GM19372 (cell line): ENCODE results near the gene UBE4A.

Experiments used
- ATAC-seq: cut with Tn5 transposase; IDR thresholded peaks from one replicate; pipeline ENCODE4 v1.9.1; 2021; ENCODE audit warnings: mild to moderate bottlenecking, low read depth, moderate library complexity; ENCODE audit not compliant: unreplicated experiment

The UBE4A gene

DNA sequence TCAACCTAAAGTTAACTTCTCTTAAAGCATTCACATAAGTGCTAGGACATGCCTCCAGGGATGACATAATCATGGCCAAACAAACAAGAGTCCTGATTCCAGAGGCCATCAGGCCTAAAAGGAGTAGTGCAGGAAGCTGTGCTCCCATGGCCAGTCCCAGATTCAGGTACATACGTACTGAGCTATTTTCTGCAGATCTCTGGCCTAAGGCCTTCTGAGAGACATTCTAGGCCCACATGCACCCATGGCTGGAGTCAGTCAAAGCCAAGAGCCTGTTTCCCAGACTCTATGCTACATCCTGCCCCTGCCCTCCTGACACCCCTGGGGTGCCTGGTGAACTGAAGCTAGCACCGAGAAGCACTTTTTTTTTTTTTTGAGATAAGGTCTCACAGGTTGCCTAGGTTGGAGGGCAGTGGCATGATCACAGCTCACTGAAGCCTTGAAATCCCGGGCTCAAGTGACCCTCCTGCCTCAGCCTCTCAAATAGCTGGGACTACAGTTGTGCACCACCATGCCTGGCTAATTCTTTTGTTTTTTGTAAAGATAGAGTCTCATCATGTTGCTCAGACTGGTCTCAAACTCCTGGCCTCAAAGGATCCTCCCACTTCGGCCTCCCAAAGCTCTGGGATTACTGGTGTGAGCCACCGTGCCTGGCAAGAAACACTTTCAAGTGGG, 17.4 kb upstream of the UBE4A start:
- ATAC-seq = no peak

GRCh38 chr11:118342503-118343161, 16.8 kb upstream of the UBE4A start, which contains the start of gene CD3D:
CD3D (minus strand) TSS chr11:118342705; CDS start chr11:118342607, 98 bp downstream.
- no peak for ATAC-seq

GRCh38 chr11:118343248-118343647, 16.2 kb upstream of the UBE4A start:
- ATAC-seq = no peak

DNA sequence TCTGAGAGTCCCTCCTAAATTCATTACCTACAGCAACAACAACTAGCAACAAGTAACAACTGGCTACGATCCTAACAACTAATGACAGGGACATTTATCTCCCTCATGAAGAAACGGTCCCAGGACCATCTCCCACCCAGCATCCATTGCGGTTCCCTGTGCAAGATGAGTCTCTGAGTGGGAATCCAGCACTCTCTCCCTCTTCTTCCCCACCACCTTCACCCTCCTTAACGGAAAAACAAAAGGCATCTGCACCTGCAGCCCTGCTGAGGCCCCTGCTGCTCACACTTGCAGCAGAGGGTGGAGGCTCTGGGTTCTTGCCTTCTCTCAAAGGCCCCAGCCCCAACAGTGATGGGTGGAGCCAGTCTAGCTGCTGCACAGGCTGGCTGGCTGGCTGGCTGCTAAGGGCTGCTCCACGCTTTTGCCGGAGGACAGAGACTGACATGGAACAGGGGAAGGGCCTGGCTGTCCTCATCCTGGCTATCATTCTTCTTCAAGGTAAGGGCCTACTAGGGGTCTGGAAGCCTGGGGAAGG, 15.4 kb upstream of the UBE4A start, which contains the start of gene CD3G:
Gene CD3G (plus strand): TSS at position 364 of the 535 bp plus-strand sequence. CDS start 80 bp downstream, at position 444.
- no peak for ATAC-seq

DNA sequence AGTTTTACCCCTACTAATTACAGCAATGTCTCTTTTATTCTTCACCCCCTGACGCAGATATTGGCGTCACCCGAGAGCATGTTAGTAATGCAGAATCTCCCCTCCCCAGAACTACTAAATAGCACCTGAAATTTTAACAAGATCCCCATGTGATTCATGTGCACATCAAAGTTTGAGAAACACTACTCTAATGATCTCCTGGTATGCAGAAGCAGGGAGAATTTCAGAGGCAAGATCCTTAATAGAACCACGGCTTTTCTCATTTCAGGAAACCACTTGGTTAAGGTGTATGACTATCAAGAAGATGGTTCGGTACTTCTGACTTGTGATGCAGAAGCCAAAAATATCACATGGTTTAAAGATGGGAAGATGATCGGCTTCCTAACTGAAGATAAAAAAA, 9.9 kb upstream of the UBE4A start:
- no peak for ATAC-seq

GRCh38 chr11:118353084-118353710, 6.2 kb upstream of the UBE4A start:
- no peak for ATAC-seq

DNA sequence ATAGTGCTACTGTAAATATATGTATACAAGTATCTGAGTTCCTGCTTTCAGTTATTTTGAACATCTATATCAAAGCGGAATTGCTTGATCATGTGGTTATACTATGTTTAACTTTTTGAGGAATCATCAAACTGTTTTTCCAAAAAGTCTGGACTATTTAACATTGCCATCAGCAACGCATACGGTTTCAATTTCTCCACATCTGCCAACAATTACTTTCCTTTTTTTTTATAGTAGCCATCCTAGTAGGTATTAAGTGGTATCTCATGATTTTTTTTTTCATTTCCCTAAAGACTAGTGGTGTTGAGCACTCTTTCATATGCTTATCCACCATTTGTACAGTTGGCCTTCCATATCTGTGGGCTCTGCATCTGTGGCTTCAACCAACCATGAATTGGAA, 1.3 kb upstream of the UBE4A start:
- no peak for ATAC-seq

GRCh38 chr11:118364956-118365615, 5.7 kb downstream of the UBE4A start:
- ATAC-seq = no peak

- ATAC-seq = no peak
These were observed 6.9 kb downstream of the UBE4A start for GRCh38 chr11:118366287-118366686.

- no peak for ATAC-seq
These were observed 11.4 kb downstream of the UBE4A start for GRCh38 chr11:118370774-118371173.

DNA sequence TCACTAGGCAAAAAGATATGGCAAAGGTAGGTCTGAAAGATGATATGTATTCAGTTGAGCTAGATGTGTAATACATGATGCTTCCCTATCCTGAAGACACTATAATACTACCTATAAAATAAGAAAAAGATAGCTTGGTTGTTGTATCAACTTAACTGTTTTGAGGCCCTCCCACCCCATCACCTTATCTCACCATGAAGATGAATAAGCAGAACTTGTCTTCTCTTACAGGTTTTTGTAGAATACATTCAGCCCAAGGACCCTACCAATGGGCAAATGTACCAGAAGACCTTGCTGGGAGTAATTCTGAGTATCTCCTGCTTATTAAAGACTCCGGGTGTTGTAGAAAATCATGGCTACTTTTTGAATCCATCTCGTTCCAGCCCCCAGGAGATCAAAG, 13.9 kb downstream of the UBE4A start:
- no peak for ATAC-seq

GRCh38 chr11:118373871-118374270, 14.5 kb downstream of the UBE4A start:
- no peak for ATAC-seq

DNA sequence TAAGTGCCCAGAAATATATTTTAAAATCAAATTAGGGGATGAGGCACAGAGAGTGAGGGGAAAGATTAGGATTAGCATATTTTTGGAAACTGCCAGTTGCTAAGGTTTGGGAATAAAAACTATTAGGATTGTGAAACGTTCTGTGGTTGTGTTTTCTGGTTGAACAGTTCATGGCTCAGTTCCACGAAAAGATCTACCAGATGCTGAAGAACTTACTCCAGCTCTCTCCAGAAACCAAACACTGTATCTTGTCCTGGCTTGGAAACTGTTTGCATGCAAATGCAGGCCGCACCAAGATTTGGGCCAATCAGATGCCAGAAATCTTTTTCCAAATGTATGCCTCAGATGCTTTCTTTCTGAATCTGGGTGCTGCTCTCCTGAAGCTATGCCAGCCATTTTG, 15.3 kb downstream of the UBE4A start:
- no peak for ATAC-seq

GRCh38 chr11:118375978-118376377, 16.6 kb downstream of the UBE4A start:
- no peak for ATAC-seq

DNA sequence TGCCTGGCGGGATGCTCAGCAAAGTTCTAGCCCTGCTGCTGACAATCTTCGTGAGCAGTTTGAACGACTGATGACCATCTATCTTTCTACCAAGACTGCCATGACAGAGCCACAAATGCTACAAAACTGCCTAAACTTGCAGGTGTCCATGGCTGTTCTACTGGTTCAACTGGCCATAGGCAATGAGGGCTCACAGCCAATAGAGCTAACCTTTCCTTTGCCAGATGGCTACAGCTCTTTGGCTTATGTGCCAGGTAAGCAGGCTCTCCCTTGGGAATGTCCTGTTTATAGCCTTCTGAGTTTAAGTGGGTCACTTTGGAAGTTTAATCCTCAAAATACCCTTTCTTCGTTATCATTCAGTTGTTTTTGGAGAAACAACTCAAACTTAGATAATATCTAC, 20.1 kb downstream of the UBE4A start:
- ATAC-seq = no peak

DNA sequence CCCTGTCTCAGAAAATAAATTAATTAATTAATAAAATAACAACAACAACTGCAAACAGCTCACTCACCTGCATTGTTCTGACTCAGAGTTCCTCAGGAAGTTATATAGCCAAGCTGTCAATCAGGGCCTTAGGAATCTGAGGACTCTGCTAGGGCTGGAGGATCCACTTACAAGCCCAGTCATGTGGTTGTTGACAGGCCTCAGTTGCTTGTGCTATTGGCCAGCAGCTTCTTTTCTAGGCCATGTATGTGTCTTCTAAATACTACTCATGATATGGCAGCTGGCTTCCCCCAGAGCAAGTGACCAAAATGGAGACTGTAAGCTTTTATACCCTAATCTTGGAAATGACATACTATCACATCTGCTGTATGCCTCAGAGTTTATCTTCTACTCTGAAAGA, 21.2 kb downstream of the UBE4A start:
- no peak for ATAC-seq

DNA sequence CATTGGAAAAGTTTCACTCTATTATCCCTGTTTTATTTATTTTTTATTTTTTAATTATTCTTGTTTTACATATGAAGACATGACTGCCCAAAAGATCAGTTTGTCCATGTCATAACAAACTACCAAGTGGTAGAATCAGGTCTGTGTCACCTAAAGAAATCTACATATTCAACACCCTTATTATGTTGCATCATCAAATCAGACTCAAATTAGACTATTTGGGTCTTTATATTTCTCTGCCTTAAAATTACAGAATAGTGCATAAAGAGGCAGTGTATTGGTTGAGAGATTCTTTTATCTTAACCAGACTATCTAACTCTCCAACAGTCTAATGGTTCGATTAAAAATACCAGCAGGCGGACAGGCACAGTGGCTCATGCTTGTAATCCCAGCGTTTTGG, 23.6 kb downstream of the UBE4A start:
- ATAC-seq = no peak

DNA sequence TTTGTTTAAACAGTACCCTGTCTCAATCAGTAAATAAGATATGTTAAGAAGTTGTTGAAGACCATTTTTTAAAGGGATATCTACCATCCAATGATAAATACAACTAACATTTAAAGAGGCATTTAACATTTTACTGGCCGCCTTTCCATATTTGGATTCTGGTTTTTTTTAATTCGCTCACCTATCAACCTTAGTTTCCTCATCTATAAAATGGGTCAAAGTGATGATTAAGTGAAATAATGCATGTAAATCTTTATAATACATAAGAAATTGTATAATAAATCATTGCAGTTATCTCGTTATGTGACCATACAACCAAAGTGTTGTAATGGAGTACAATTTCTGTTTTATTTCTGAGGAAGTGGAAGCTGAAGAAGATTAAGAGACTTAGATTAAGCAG, 24.3 kb downstream of the UBE4A start:
- ATAC-seq = no peak

DNA sequence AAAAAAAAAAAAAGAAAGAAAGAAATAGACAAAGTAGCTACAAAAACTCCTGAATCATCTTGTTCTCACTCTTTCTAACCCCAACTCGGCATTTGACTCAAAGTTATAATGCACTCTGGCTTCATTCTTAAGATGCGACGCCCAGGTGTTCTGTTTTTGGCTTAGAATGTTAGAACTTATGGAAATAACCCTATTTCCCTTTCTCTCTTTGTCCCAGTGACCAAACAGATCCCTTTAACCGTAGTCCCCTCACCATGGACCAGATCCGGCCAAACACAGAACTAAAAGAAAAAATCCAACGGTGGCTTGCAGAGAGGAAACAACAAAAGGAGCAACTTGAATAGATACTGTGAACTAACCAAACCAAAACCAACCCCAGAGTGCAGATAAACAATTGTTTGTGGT, 36.7 kb downstream of the UBE4A start:
- no peak for ATAC-seq

- no peak for ATAC-seq
These were observed 38.0 kb downstream of the UBE4A start for GRCh38 chr11:118397448-118397847.
